Measurements from ENCODE around the gene RRP1.
A peak's percentile ranks its signal among the peaks of the same experiment; 100 is the strongest.

Gene RRP1, protein sequence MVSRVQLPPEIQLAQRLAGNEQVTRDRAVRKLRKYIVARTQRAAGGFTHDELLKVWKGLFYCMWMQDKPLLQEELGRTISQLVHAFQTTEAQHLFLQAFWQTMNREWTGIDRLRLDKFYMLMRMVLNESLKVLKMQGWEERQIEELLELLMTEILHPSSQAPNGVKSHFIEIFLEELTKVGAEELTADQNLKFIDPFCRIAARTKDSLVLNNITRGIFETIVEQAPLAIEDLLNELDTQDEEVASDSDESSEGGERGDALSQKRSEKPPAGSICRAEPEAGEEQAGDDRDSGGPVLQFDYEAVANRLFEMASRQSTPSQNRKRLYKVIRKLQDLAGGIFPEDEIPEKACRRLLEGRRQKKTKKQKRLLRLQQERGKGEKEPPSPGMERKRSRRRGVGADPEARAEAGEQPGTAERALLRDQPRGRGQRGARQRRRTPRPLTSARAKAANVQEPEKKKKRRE

GRCh38 chr21:43789276-43790009 is at the start of gene RRP1:
Gene RRP1 (plus strand): TSS chr21:43789577. CDS start chr21:43789630, 53 bp downstream.
- peak; percentile 79 for DNase-seq

DNA sequence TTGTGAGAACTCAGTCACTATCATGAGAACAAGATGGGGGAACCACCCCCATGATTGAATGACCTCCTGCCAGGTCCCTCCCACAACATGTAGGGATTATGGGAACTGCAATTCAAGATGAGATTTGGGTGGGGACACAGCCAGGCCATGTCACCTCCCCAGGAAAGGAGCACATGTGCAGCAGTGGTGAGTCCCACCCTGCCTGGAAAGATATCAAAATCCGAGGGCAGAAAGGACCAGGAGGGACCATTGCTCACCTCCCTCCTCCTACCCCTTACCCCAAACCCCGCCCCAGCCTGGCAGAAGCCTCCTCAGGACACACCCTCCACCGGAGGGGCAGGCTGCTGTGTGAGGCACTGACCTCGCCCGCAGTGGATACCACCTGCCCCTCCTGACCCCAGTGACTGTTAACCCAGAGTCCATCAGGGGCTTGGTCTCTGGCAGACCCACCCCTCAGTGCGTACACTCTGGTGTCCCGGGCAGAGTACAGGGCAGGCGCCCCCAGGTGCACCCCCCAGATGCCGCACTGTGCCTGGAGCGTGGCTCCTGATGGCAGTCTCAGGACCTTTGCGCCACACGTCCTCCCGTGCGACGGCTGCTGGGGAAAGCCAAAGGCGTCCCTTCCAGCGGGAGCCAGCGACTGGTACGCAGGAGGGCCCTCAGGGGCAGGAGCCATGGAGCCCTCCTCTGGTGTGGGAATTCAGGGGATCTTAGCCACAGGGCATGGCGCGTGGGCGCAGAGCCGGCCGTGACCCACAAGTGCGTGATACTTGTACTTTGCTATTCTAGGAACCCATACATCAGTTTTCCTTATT is 49.5 kb upstream of the RRP1 start:
- DNase-seq = no peak

GRCh38 chr21:43740497-43741156 is 48.8 kb upstream of the RRP1 start:
- DNase-seq = peak; percentile 74

DNA sequence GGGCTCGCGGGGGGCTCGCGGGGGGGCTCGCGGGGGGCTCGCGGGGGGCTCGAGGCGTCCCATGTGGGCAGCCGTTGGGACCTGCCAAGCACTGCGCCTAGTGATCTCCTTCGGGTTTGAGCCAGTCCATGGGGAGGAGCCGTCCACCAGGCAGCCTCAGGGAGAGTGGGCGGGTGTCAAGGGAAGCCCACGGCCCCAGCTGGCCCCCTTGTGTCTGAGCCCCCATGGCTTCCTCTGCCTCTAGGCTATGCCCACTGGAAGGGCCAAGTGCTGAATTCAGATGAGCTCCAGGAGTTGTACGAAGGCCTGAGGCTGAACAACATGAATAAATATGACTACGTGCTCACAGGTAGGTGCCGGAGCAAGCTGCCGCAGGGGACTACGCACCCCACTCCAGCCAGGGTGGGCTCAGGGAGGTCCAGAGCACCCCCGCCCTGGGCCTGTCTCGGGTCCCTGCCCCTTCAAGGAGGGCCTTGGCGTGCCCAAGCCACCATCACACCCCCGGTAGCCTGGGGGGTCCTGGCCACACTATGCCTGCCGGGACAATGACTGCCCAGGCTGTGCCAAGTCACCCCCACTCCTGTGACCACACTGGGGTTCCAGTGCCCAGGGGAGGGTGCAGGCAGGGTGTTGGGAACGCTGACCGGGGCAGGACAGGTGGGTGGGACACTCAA is 47.8 kb upstream of the RRP1 start:
- DNase-seq = no peak

DNA sequence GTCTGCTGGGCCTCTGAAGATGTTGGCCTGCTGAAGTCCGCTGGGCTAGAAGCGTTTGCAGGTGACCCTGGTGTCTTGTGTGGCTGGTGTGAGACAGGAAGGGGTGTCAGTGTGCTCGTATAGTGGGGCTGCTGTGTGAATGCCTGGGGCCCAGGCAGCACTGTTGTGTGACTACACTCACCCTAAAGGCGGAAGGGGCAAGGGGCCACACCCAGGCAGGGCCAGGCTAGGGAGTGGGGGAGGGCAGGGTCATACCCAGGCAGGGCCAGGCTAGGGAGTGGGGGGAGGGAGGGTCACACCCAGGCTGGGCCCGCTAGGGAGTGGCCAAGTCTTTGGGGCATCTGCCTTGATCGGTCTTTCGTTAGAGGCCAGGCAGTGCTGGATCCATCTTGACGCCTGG is 45.4 kb upstream of the RRP1 start:
- no peak for DNase-seq

DNA sequence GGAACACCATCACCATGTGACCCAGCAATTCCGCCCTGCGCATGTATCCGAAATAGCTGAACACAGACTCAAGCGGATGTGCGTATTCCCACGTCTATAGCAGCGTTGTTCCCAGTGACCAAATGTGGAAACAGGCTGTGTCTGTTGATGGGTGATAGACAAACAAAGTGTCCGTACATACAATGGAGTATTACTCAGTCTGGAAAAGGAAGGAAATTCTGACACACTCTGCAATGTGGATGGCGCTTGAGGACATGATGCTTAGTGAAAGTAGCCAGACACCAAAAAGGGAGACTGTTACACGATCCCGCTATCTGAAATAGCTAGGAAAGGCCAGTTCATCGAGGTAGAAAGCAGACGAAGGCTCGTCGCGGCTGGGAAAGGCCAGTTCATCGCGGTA is 44.7 kb upstream of the RRP1 start:
- DNase-seq = no peak

- DNase-seq = no peak
Observed at GRCh38 chr21:43745772-43746517, 43.4 kb upstream of the RRP1 start.

DNA sequence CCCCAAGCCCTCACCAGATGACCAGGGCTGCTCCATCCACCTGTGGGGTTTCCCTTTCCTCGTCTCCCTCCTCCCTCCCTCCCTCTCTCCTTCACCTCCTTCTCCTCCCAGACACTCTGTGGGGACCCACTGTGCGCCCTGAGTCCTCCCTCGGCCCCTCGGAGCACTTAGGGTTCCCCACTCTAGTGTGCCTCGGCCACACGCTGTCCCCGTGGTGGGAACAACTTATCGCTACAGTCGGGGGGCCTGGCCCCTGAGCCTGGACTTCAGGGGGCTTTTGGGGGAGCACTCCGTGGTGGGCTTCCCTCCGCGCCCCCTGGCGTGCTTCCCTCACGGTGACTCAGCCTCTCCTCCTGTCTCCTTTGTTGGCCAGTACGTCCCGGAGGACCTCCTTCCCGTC is 40.8 kb upstream of the RRP1 start:
- DNase-seq = no peak

DNA sequence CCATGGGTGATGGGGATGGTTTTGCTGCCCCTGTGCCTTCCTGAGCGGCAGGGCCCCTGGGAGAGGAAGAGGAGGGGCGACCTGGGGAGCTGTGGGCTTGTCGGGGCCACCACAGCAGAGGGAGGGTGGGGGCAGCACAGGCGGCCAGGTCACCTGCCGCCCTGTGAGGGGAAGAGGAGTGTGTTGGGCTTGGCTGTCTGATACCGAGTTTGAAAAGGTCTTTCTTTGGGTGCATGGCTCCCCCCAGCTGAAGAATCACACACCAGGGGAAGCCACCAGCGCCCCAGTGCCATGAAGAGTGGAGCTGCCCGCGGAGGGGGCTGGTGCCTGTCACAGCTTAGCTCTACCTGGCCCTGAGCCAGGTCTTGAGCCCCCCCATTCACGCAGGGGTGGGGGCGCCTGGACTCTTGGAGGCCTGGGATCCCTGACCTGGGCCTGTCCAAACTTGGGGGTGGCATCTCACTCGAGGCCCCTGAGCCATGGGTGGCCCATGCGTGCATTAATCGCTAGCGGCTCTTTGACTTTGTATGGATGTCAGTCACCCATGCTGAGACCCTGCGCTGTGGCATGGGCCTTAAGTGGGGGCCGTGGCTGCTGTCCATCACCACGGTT is 39.6 kb upstream of the RRP1 start:
- no peak for DNase-seq

DNA sequence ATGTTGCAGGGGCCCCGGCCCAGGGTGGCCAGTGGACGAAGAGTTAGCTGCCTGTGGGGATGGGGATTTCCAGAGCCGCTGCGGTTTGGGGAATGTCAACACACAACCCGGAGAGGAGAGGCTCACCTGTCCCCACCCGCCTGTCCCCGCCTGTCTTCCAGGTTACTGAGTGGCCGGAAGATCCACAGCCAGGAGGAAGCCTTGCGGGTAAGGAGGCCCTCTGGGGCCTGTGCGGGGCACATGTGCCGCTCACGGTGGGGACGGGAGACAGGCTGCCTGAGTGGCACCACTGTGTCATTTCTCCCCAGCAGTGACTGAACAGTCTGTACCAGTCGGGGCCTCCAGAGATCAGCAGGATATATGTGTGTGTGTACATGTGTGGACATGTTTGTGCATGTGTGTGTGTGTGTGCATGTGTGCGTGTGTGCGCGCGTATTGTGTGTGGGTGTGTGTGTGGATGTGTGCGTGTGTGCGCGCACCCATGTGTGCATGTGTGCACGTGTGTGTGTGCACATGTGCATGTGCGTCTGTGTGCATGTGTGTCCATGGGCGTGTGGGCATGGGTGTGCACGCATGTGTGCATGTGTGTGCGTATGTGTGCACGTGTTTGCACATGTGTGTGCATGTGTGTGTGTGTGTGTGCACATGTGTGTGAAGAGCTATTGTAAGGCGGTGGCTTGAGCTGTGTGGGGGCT is 38.9 kb upstream of the RRP1 start:
- no peak for DNase-seq

DNA sequence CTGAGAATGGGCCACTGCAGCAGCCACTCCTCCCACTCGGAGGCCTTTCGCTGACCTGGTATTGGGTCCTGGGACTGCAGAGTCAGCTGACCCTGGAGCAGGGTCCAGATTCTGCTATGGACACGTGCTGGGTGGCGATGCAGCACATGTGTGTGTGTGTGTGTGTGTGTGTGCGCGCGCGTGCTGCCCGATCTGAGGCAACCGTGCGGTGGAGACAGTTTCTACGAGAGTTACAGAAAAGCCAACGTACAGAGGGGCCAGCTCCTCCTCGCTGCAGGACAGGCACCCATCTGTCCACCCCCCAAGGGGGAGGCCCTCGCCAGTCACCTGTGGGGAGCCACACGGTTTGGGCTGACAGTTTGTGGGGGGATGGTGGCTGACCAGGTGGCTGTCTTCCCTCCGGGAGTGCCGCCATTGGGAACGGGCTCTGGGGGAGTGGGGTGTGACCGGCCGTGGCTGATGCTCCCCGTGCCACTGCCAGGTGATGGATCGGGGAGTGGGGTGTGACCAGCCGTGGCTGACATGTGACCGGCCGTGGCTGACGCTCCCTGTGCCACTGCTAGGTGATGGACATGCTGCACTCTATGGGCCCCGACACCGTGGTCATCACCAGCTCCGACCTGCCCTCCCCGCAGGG is 37.3 kb upstream of the RRP1 start:
- DNase-seq = no peak

DNA sequence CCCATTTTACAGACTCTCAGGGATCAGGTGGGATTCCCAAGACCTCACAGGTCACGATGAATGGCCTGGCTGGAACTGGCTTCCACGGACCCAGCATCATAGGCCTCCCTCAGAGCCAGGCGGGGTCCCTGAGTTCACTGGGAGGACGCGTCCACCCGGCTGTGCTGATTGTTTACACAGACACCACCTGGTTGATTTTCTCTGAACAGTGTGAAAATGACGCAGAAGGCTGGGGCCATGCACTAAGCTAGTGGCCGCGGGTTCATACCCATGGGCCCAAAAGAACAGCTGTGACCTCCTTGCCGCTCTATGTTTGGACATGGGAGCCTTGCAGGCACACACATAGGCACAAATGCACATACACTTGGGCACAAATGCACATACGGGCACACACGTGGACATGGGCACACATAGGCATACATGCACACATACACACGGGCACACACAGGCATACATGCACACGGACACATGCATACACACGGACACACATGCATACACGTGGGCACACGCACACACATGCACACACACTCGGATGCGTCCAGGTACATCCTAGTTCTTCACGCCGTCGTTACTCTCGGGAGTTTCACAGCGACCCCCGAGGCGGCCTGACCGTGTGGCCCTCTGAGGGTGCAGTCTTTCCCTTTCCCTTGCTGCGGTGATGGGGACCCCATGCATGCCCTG is 36.5 kb upstream of the RRP1 start:
- DNase-seq = no peak

GRCh38 chr21:43753439-43753799 is 36.0 kb upstream of the RRP1 start:
- no peak for DNase-seq

- DNase-seq = no peak
Observed at GRCh38 chr21:43754948-43755781, 34.2 kb upstream of the RRP1 start.

- DNase-seq = no peak
Observed at GRCh38 chr21:43755820-43756594, 33.4 kb upstream of the RRP1 start.

DNA sequence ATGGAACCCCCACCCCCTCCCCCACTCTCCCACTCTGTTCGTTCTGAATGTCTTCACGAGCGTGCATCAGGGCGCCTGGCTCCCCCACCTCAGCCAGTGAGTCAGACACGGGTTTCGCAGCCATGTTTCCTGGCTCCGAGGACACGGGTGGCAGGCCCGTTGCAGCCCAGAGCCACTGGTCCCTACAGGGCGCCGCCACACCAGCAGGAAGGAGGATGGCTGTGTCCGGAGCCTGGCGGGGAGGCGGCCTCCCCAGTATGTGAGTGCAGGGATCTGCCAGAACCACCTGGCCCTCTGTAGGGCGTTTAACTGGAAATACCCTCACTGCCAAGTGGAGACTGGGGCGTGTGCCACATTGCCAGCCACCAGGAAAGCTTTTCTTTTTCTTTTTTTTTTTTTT is 31.8 kb upstream of the RRP1 start:
- DNase-seq = no peak

GRCh38 chr21:43758111-43758641 is 31.2 kb upstream of the RRP1 start:
- no peak for DNase-seq
